K562 (cell line): Measurements from ENCODE around the gene SLC4A4. TPM values are rescaled to one million over a fixed set of nuclear protein-coding genes. Genes with fewer than 3 reads are reported as not detected.

ENCODE experiments used
- ATAC-seq: fragments of 200-7000 bp; cut with Tn5 transposase; 3 replicates; pipeline ENCODE4 v1.9.1; 2020; ENCODE audit warnings: moderate library complexity
- BruUV-seq: library from RNA; stranded (reverse); fragments of 400-500 nt; replicated peaks from 2 replicates; lab custom pipeline; 2021; lab: Mats Ljungman, UMichigan
- CTCF ChIA-PET: fragments of 300-600 bp; formaldehyde crosslinking; extraction: SDS; loops from one replicate; lab custom pipeline; 2021; ENCODE audit warnings: low intra/inter-chr PET ratio; lab: Yijun Ruan, JAX
- POLR2A ChIA-PET: fragments of 300-600, 350-650 bp; sonication (Branson Sonifier 250); formaldehyde crosslinking; extraction: SDS; loops from one replicate; lab custom pipeline; 2021; ENCODE audit warnings: antibody characterized with exemption, inconsistent platforms; lab: Yijun Ruan, JAX
- DNase-seq, 4 experiments: peaks; one replicate each; pipeline versions ENCODE4 v3.0.0 to v3.0.0-alpha.2; 2011 to 2018; ENCODE audit warnings: low spot score in 3 of 4, mixed read lengths in 3 of 4; ENCODE audit errors: extremely low read depth in 1 of 4
- FAIRE-seq: peaks from 2 replicates; lab custom pipeline; 2011; peaks lifted over from hg19 to GRCh38; lab: Jason Lieb, UNC
- H2AFZ ChIP-seq: 2 replicates; pipeline ENCODE4 v1.6.0; 2011; ENCODE audit warnings: low read depth, low read length, control low read depth, inconsistent platforms
- H3K27ac ChIP-seq: fragments of 200-600 bp; 3 replicates; pipeline ENCODE4 v1.8.0; 2011; ENCODE audit warnings: low read depth, mild to moderate bottlenecking, control low read depth, inconsistent platforms, low read length, moderate library complexity, mixed read lengths; ENCODE audit errors: extremely low read depth
- H3K27me3 ChIP-seq, 2 experiments: fragments of 300-600 bp in 1 of 2; 2 replicates in 1 of 2; 3 replicates in 1 of 2; pipeline versions ENCODE4 v1.6.0 to v1.8.0; 2011; ENCODE audit warnings: inconsistent platforms in 2 of 2, low read length in 2 of 2, mild to moderate bottlenecking in 1 of 2, mixed read lengths in 1 of 2, moderate library complexity in 1 of 2; ENCODE audit not compliant: control insufficient read depth in 2 of 2, insufficient read depth in 2 of 2
- H3K36me3 ChIP-seq: fragments of 300-600 bp; 3 replicates; pipeline ENCODE4 v1.8.0; 2011; ENCODE audit warnings: mild to moderate bottlenecking, low read length, inconsistent platforms; ENCODE audit not compliant: control insufficient read depth, insufficient read depth
- H3K4me1 ChIP-seq, 2 experiments: fragments of 200-600 bp in 1 of 2; replicated peaks in 1 of 2; 2 replicates in 1 of 2; 3 replicates in 1 of 2; pipeline versions ENCODE4 v1.5.1 to v1.8.0; 2011; ENCODE audit warnings: inconsistent platforms in 2 of 2, low read length in 2 of 2, mild to moderate bottlenecking in 1 of 2, mixed read lengths in 1 of 2, moderate library complexity in 1 of 2; ENCODE audit not compliant: control insufficient read depth in 2 of 2, insufficient read depth in 2 of 2
- H3K4me2 ChIP-seq: 2 replicates; pipeline ENCODE4 v1.6.1; 2011; ENCODE audit warnings: low read length, control low read depth, inconsistent platforms, mixed read lengths; ENCODE audit not compliant: insufficient read depth
- H3K4me3 ChIP-seq: fragments of 200-600 bp; sonication (generic), shearing (Covaris generic); 2 replicates; pipeline ENCODE4 v1.5.1; 2016; ENCODE audit warnings: control low read depth, inconsistent platforms
- H3K79me2 ChIP-seq: fragments of 200-600 bp; 3 replicates; pipeline ENCODE4 v1.8.0; 2011; ENCODE audit warnings: low read length, inconsistent platforms; ENCODE audit not compliant: control insufficient read depth, insufficient read depth
- H3K9ac ChIP-seq, 2 experiments: 2 replicates each; pipeline versions ENCODE4 v1.6.0 to v1.6.1; 2011; ENCODE audit warnings: low read depth in 2 of 2, low read length in 2 of 2, control low read depth in 1 of 2, inconsistent platforms in 1 of 2, mild to moderate bottlenecking in 1 of 2, mixed read lengths in 1 of 2; ENCODE audit not compliant: insufficient read depth in 1 of 2
- H3K9me1 ChIP-seq: one replicate; pipeline ENCODE4 v1.6.0; 2011; ENCODE audit warnings: inconsistent platforms, mild to moderate bottlenecking, low read length, moderate library complexity; ENCODE audit not compliant: control insufficient read depth, insufficient read depth
- H3K9me3 ChIP-seq: replicated peaks from 2 replicates; pipeline ENCODE4 v1.5.1; 2011; ENCODE audit warnings: low read depth, low read length, inconsistent platforms; ENCODE audit not compliant: control insufficient read depth, insufficient read depth
- H4K20me1 ChIP-seq: replicated peaks from 2 replicates; pipeline ENCODE4 v1.6.1; 2011; ENCODE audit warnings: low read length, inconsistent platforms, mixed read lengths; ENCODE audit not compliant: control insufficient read depth, insufficient read depth
- BCLAF1 ChIP-seq, 2 experiments: fragments of 450-650 bp in 1 of 2; IDR thresholded peaks; 2 replicates each; pipeline ENCODE4 v1.6.1; 2011 to 2017; ENCODE audit warnings: low read depth in 2 of 2, antibody characterized with exemption in 1 of 2, borderline replicate concordance in 1 of 2, low read length in 1 of 2, mild to moderate bottlenecking in 1 of 2, mixed read lengths in 1 of 2; ENCODE audit not compliant: control insufficient read depth in 1 of 2
- NR4A1 ChIP-seq, 2 experiments: fragments of 250-450 bp in 1 of 2; fragments of 450-650 bp in 1 of 2; sonication (Bioruptor Pico) in 1 of 2; IDR thresholded peaks; 2 replicates each; pipeline versions ENCODE4 v1.4.0 to v1.6.1; 2016 to 2020; ENCODE audit warnings: mild to moderate bottlenecking in 2 of 2, missing compliant biosample characterization in 1 of 2, missing genetic modification characterization in 1 of 2, moderate library complexity in 1 of 2
- NRF1 ChIP-seq, 2 experiments: fragments of 450-650 bp; IDR thresholded peaks in 1 of 2; conservative IDR thresholded peaks in 1 of 2; 2 replicates each; pipeline ENCODE4 v1.6.1; 2014; ENCODE audit warnings: mild to moderate bottlenecking in 2 of 2
- WGBS: fragments of 100-300 bp; shearing (Covaris generic); methylation state at CpG from one replicate; pipeline ENCODE4 v1.1.6; 2016; ENCODE audit warnings: low coverage, mixed read lengths; ENCODE audit not compliant: insufficient coverage; ENCODE audit errors: missing lambda C conversion rate; 5-methylcytosine and 5-hydroxymethylcytosine counted together
- in situ Hi-C: fragments of 300-500 bp; cut with MboI; formaldehyde crosslinking; loops from 4 replicates; pipeline ENCODE4 v1.15.0; 2018; ENCODE audit warnings: inconsistent platforms, mixed read lengths
- intact Hi-C: fragments of 100-400 bp; cut with micrococcal nuclease; formaldehyde crosslinking; loops from 2 replicates; pipeline ENCODE4 v1.14.2; 2022
- polyA plus RNA-seq, 8 experiments: library from polyadenylated mRNA; depleted of rRNA in 4 of 8; stranded (reverse) in 5 of 8; unstranded in 3 of 8; fragments of >200 nt; fragmentation: Nextera tagmentation in 2 of 8; fragmentation: Illumina TruSeq in 1 of 8; extraction: Ambion mirVana in 2 of 8; extraction: Trizol in 1 of 8; gene quantifications; 2 replicates each; pipeline versions ENCODE4 v1.2.1 to v1.2.3, GENCODE V29; 2011 to 2014; ENCODE audit warnings: inconsistent platforms in 1 of 8, missing spikeins in 1 of 8
- total RNA-seq, 7 experiments: library from RNA; depleted of rRNA in 6 of 7; stranded (reverse); fragments of >200 nt in 6 of 7; fragmentation: Illumina TruSeq in 2 of 7; extraction: Trizol in 2 of 7; gene quantifications; 2 replicates each; pipeline versions ENCODE4 v1.2.1 to v1.2.3, GENCODE V29; 2011 to 2021; ENCODE audit warnings: low replicate concordance in 1 of 7

The SLC4A4 gene
- total and polyA plus RNA-seq, 9 of the 15 experiments (the other 6 are each of a cell fraction or from before 2014, with no cell fraction given) = 0.01 to 0.18 (median 0.07) TPM; not detected in 2

- H3K9me1 ChIP-seq = no peaks in the 10 kb centered on the region
- TF ChIP-seq NR4A1 (CRISPR knock-in tag; IDR thresholded peaks at IDR 0.05) = no peak
- TF ChIP-seq NR4A1 (tag; IDR thresholded peaks at IDR 0.05) = no peak
- TF ChIP-seq BCLAF1 (IDR thresholded peaks at IDR 0.05; ENCODE audit: borderline replicate concordance in 1 of 2, control insufficient read depth in 1 of 2, low read depth in 2 of 2, low read length in 1 of 2) = no peak
- no peak for TF ChIP-seq NRF1 (conservative IDR thresholded peaks at IDR 0.05 in 1 of 2, IDR thresholded peaks at IDR 0.05 in 1 of 2)
- intact Hi-C loops (no loop called here), in situ Hi-C loops (no loop called here)
- no peak overlapping the region for H3K27ac ChIP-seq
- H2AFZ ChIP-seq = no peak overlapping the region
- POLR2A ChIA-PET = no interaction called here
- BruUV-seq = no TSS peak
- no peak overlapping the region for H3K9ac ChIP-seq
- H4K20me1 ChIP-seq = no peaks in the 10 kb centered on the region
- no peak for ATAC-seq
- H3K4me2 ChIP-seq = no peak overlapping the region
- no peaks in the 10 kb centered on the region; a peak in 1 of 5 replicates for H3K27me3 ChIP-seq
- WGBS = 0% methylated on average over 1 of the region's 1 CpG
- H3K4me1 ChIP-seq = no peaks in the 10 kb centered on the region
- FAIRE-seq = no peak
- no peak overlapping the region for H3K4me3 ChIP-seq
- CTCF ChIA-PET = no interaction called here
- H3K9me3 ChIP-seq = no peaks in the 10 kb centered on the region
- no peak for DNase-seq
- no peaks in the 10 kb centered on the region for H3K36me3 ChIP-seq
- no peaks in the 10 kb centered on the region for H3K79me2 ChIP-seq
These were observed 41.9 kb upstream of the SLC4A4 start for GRCh38 chr4:71296945-71297344.
